GM21381 (cell line): ENCODE measurements around the gene NPBWR2.

Source experiments
- ATAC-seq: cut with Tn5 transposase; IDR thresholded peaks from one replicate; pipeline ENCODE4 v1.9.1; 2021; ENCODE audit warnings: mild to moderate bottlenecking, moderate library complexity; ENCODE audit not compliant: unreplicated experiment

The NPBWR2 gene

GRCh38 chr20:64063389-64064144 lies 43.8 kb downstream of the NPBWR2 start:
- no peak for ATAC-seq

DNA sequence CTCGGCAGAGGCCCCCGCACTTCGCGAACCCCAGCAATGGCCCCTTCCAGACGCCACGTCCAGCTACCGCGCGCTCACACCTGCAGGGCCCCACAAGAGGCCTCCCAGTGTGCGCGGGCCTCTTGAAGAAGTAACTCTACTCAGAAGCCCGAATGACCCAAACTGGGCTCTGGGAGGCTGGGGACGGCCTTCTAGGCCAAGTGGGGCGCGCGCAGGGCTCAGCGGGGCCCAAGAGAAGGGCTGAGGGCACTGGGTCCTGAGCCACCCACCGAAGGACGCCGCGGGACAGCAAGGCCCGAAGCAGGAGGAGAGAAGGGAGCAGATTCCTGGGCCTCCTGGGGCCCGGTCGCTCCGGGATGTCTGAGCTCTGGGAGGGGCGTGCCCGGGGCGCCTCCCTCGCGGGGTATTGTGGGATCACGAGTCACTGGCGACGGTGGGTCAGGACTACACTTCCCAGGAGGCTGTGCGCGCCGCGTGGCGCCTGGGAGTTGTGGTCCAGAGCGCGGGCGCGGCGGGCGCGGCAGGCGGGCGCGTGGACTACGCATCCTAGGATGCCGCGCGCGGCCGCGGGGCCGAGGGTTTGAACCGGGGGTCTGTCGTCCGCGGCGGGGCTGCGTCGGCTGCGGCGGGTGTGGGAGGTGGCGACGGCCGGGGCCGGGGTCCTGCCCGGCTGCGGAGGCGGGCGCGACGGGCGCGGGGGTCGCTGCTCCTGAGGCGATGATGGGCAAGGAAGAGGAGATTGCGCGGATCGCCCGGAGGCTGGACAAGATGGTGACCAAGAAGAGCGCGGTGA lies 44.6 kb downstream of the NPBWR2 start, which contains the start of gene TCEA2:
TSS of gene TCEA2 (plus strand) at position 603 of the 793 bp plus-strand sequence. CDS start at position 718, 115 bp downstream.
- ATAC-seq, result peak; percentile 74

DNA sequence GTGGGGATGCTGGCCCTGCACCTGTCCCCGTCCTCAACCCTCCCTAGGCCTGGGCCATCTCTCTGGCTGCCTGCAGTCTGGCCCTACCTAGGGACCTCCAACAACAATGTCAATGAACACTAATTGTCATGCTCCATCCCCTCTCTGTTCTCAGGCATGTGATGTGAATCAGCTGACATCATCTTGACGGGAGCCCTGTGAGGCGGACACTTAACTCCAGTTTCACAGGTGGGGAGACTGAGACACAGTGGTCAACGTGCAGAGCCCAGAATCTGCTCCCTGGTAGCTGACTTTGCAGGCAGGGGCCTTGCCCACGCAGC lies 45.1 kb downstream of the NPBWR2 start:
- ATAC-seq, result no peak

DNA sequence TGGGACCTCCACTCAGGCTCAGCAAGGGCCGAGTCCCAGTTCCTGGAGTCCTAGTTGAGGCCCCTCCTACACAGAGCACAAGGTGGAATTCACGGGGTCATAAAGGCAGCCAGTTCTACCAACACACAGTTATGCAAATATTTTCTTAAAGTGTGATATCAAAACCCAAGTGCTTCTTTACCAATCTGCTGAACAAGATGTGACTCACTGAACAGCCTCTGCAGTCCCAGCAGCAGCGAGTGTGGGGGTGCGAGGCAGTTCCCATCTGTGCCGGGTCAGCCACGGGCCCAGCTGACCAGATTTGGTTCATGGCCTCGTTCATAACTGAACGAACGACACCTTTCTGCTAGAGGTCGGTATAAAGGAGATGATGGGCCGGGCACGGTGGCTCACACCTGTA lies 48.8 kb downstream of the NPBWR2 start:
- no peak for ATAC-seq

GRCh38 chr20:64057628-64058498 lies 49.5 kb downstream of the NPBWR2 start:
- ATAC-seq, result no peak

DNA sequence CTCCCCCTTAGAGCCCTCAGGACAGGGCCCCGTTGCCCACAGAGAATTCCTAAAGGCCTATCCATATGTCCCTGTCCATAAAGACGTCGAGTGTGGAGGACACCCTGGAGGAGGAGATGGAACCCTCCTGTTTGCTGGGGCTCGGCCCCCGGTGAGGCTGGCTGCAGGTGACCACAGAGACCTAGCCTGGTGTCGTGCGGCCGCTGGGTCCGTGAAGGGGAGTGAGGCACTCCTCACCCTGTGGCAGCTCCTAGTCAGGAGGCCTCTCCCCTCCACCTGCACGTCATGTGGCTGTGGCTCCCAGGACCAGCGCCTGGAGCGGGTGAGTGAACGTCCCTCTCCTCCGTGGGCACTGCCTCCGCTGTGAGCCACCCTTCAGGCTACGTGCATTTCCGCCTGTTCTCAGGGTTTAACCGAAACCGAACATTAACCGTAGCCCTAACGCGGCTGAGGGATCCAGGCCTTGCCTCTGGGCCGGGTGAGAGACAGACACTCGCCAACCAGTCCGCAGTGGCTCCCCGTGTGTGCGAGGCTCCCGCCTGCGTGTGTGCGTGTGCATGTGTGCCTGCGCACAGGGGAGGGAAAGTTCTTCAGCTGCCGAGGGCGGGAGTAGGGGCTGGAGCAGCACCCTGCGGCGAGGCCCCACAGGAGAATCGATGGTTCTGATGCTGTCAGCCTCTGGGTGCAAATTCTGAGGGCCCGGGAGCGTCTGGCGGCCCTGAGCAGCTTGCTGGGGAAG lies 50.3 kb downstream of the NPBWR2 start:
- no peak for ATAC-seq

GRCh38 chr20:64056639-64056888 lies 50.8 kb downstream of the NPBWR2 start:
- no peak for ATAC-seq

- no peak for ATAC-seq
Measured at GRCh38 chr20:64055893-64056638, 51.3 kb downstream of the NPBWR2 start.

- ATAC-seq, result no peak
Measured at GRCh38 chr20:64055396-64055892, 51.9 kb downstream of the NPBWR2 start.

GRCh38 chr20:64053841-64054661 lies 53.3 kb downstream of the NPBWR2 start:
- ATAC-seq, result no peak
